Activated T-helper 9 cell treated with anti-CD3 and anti-CD28 coated beads, Interleukin-2, amount 50 U/mL, for 16 hours (primary cell): ENCODE measurements around the gene SPDYE18.
"Not testable (repeated sequence)": the region's sequence is repeated elsewhere in the genome, so short reads cannot be mapped to it uniquely, and the experiment has no call there.

Source experiments
- DNase-seq: peaks from one replicate; pipeline ENCODE4 v3.0.0-alpha.2; 2020; ENCODE audit warnings: low read depth

The SPDYE18 gene, protein sequence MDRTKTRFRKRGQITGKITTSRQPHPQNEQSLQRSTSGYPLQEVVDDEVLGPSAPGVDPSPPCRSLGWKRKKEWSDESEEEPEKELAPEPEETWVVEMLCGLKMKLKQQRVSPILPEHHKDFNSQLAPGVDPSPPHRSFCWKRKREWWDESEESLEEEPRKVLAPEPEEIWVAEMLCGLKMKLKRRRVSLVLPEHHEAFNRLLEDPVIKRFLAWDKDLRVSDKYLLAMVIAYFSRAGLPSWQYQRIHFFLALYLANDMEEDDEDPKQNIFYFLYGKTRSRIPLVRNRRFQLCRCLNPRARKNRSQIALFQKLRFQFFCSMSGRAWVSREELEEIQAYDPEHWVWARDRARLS

DNA sequence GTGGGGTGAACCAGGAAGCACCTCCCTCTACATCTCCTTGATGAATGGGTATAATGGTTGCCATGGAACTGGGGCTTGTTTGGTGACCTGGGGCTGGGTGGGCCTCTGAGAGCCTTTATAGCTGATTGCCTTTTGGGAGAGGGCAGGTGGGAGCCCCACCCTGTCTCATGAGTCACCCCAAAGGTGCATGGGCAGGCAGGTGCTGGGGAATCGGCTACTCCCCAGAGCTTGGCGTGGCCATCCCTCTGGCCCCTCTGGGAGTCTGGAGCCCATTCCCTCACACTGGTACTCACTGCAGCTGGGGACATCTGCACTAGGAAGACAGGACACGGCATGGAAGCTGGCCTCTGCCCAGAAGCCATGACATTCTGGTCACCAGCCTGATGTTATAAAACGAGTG lies at the start of gene SPDYE18:
Gene SPDYE18, minus strand, starts transcription at position 2 of the 400 bp plus-strand sequence. CDS start 2,046 bp downstream, outside the sequence.
- DNase-seq: not testable (repeated sequence)

DNA sequence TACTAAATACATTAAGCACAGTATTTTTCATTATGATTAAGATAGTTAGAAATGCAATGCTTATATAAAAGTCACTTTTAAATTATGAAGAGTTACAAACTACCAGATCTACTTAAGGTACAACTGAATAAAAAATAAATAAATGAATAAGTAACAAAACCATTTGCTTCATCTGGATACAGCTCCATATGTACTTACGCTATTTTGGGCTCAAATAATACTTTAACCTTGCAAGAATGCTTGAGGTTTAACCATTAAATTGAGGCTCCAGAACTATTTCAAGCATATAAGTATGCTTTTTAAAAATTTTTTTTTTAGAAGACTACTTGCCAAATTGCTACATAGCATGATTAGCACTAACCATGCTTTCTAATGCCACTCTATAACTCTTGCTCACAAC lies 46.0 kb upstream of the SPDYE18 start:
- not testable (repeated sequence) for DNase-seq

DNA sequence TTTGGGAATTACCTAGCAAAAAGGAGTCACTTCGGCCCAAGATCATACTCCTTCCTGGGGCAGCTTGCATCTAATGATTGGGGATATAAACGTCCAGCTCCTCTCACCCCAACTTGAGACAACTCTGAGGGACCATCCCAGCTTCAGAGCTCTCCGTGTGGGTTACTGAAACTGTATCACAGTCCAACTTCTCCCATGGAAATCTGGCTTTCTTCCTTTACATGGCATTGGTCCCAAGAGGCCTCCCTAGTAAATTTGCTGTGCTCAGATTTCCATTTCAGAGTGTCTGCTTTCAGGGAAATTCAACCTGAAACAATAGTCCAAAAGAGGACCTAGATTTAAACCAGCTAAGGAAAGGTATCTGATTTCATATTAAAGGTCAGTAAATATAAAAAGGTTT lies 45.3 kb upstream of the SPDYE18 start:
- DNase-seq: not testable (repeated sequence)

DNA sequence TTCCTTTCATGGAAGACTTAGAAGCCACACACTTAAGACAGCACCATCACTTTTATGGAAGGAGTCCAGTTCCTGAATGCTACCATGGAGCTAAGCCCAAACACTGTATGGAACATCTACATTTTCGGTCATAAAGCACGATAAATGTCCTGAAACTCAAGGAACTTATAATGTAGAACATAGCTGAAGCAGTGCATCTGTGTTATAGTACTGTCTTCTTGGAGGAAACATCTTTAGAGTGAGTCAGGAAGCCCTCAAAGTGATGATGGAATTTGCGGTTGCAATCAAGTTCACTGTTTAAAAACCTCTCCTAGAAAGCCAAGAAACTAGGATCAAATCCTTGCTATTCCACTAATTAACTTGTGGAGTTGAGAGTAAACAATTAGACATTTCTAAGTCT lies 43.5 kb upstream of the SPDYE18 start:
- DNase-seq: not testable (repeated sequence)

DNA sequence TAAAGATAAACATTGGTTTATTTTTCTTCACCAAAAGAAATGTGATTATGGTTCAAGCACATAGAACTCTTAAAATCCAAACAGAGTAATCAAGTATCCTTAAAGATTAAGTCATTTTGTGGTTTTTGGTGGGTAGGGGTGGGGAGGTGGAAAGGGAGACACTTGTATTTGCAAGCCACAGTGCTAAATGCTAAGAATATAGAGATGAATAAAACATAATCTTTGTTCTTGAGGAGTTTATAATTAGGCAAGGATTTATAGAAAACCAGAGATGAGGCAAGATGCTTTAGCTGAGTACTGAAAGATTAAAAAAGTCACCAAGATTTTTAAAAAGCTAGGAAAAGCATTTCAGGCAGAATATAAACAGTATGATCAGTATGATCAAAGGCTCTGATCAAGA lies 40.3 kb upstream of the SPDYE18 start:
- DNase-seq: not testable (repeated sequence)

DNA sequence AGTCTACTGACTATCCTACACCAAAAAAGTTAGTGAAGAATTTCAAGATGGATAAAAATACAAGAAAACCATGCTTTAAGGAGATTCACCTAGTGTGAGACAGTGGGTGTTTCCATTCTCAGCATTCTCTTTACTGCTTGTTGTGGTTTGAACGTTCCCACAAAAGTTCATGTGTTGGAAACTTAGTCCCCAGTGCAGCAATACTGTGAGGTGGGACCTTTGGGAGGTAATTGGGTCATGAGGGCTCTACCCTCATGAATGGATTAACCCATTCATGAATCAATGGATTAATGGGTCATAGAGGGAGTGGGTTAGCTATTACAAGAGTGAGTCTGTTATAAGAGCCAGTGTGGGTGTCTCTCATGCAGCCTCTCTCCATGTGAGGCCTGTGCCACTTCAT lies 38.8 kb upstream of the SPDYE18 start:
- DNase-seq: not testable (repeated sequence)

DNA sequence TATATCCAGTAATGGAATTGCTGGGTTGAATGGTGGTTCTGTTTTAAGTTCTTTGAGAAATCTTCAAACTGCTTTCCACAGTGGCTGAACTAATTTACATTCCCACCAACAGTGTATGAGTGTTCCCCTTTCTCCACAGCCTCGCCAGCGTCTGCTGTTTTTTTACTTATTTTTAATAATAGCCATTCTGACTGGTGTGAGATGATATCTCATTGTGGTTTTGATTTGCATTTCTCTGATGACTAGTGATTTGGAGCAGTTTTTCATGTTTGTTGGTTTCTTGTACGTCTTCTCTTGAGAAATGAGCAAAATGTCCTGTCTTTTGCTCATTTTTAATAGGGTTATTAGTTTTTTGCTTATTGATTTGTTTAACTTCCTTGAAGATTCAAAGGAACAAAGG lies 38.1 kb upstream of the SPDYE18 start:
- DNase-seq: not testable (repeated sequence)

DNA sequence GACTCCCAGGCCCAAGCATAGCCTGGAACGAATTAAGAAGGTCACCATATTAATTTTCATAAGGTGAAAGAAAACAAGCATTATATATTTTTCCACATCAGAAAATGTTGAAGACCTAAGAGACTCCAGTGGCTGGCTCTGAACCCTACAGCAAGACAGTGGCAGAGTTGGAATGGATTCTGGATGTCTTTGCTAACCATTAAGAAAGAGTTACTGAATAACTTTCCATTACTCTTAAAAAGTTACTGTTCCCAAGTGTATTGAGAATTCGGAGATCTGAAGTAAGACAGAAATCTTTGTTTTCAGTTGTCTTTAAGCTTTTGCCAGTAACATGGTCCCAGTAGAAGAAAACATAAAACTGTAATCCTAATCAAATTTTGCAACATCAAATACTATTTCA lies 29.9 kb upstream of the SPDYE18 start:
- DNase-seq: not testable (repeated sequence)

DNA sequence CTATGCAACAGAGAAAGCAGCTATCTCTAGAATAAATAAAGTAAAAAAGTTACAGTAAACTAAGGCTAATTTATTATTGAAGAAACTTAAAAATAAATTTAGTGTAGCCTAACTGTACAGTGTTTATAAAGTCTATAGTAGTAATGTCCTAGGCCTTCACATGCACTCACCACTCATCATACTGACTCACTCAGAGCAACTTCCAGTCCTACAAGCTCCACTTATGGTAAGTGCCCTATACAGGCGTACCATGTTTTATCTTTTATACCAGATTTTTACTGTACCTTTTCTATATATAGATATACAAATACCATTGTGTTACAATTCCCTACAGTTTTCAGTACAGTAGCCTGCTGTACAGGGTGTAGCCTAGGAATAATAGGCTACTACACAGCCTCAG lies 19.8 kb upstream of the SPDYE18 start:
- DNase-seq: not testable (repeated sequence)

DNA sequence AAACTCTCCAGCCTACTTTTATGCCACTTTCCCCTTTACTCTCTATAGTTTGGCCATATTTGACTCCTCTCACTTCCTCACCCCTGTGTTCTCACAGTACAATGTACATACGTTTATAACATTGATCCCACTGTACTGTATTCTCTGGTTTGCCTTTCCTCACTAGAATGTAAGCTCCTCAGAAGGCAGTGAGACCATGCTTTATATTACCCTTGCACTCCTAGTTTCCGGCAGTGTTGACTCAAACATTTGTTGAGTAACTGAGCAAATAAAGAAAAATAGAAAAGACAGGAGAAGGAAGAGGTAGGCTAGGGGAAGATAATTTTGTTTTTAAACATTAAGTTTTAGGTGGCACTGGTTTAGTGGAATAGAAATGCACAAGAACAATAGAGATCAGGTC lies 17.9 kb upstream of the SPDYE18 start:
- DNase-seq: not testable (repeated sequence)

DNA sequence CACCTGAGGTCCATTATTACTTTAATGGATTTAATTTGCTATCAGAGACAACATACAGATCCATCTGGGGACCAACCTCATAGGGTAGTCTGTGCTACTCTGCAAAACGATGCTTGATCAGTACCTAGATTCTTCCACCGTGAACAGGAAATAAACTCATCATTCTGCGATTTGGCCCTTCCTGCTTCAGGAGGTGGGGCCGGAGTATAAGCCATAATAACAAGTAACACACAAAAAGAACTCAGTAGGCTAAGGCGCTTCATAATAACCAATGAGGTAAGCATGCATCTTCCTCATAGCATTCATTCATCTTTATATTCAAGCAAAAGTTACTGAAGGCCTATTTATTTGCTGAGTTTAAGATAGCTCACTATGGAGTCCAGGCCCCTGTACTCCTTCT lies 17.3 kb upstream of the SPDYE18 start:
- DNase-seq: not testable (repeated sequence)

DNA sequence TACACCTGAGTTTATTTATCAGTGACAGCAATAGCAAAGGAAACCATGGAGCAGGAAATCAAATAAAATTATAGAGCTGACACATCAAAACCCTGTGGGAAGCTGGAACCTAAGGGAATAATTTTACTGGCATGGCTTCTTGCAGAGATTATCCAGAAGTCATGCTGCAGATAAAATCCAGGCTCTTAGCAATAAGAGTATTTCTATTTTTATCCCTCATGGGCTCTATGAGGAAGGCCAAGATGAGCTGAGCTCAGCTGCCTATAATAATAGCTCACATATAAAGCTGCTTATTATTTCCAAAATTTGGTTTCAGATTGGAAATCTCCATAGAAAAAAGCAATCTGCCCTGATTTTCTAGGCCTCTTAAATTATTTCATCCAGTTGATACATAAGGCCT lies 16.8 kb upstream of the SPDYE18 start:
- not testable (repeated sequence) for DNase-seq

DNA sequence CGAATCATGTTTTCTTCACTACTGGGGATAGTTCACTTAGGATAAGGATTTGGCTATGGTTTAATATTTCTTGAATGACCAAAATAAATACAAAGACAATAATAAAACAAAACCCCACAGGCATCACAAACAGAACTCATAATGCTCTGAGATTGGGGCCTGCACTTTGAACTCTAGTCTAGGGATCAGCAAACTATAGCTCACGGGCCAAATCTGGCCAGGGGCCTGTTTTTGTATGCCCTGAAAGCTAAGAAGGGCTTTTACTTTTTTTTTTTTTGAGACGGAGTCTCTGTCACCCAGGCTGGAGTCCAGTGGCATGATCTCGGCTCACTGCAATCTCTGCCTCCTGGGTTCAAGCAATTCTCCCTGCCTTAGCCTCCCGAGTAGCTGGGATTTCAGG lies 14.7 kb upstream of the SPDYE18 start:
- DNase-seq: not testable (repeated sequence)

DNA sequence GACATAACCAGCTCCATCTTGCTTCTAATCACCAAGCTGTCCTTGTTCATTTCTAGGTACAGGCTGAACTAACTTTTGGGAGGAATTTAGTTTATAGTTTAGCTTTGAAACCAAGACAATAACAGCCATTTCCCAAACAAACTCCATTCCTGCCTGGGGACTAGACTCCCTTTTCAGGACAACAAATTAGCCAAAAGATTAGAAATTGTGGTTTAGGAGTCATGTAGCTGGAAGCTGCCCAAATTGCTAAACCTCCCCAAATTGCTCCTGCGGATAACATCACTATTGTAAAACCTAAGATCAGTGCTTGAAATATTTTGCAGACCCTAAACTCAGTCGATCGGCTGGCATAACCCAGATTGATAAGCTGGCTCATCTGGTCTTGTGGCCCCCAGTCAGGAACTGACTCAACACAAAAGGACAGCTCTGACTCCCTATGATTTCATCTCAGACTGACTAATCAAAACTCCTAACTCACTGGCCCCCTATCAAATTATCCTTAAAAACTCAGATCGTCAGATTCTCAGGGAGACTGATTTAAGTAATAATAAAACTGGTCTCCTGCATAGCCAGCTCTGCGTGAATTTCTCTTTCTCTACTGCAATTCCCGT lies 12.5 kb upstream of the SPDYE18 start:
- not testable (repeated sequence) for DNase-seq

DNA sequence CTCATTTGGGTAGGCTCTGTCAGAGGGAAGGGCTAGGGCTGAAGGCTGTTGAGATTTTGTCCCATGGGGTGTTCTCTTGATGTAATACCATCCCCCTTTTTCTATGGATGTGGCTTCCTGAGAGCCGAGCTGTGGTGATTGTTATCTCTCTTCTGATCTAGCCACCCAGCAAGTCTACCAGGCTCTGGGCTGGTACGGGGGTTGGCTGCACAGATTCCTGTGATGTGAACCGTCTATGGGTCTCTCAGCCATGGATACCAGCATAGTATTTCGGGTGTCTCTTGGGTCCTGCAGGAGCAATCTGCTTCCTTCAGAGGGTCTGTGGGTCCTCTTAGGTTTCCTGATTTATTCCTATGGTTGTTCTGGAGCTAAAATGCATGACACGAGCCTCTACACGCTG lies 8.8 kb upstream of the SPDYE18 start:
- not testable (repeated sequence) for DNase-seq

DNA sequence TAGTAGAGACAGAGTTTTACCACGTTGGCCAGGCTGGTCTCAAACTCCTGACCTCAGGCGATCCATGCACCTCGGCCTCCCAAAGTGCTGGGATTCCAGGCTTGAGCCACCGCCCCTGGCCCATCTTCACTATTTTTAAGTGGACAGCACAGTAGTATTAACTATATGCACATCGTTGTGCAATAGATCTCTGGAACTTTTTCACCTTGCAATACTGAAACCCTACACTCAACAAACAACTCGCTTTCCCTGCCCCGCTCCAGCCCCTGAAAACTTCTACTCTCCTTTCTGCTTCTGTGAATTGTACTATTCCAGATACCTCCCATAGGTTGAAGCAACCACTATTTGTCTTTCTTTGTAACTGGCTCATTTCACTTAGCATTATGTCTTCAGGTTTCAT lies 3.5 kb upstream of the SPDYE18 start:
- DNase-seq: not testable (repeated sequence)

DNA sequence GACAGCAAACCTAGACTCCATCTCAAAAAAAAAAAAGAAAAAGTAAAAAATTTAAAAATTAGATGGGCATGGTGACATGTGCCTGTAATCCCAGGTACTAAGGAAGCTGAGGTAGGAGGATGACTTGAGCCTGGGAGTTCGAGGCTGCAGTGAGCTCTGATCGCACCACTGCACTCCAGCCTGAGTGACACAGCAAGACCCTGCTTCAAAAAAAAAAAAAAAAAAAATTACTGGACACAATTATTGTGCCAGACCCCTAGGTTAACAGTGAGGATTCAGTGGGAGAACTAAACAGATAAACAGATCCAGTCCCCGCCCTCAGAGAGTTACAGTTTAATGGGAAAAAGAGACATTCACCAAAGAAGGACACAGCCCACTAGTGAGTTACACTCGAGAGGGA lies 1.4 kb upstream of the SPDYE18 start:
- not testable (repeated sequence) for DNase-seq

DNA sequence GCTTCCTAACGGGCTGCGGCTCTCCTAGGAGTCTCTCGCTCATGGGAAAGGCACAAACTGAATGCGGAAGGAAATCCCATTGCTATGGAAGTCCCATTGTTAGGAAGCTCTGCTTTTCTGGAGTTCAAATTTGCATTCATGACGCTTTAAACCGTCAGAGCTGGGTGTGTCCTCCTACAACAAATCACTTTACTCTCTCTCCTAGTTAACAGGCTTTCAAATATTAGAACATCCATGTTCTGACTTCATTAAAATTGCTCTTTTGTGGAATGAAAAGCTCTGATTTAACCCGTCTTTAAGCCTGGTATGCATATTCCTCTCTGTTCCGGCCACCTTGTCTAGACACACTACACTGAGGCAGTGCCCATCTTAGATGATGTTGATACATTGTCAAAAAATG lies 30.1 kb downstream of the SPDYE18 start, which contains the start of gene SPDYE17:
Gene SPDYE17, minus strand, starts transcription at position 101 of the 400 bp plus-strand sequence. CDS start 1,791 bp downstream, outside the sequence.
- not testable (repeated sequence) for DNase-seq

DNA sequence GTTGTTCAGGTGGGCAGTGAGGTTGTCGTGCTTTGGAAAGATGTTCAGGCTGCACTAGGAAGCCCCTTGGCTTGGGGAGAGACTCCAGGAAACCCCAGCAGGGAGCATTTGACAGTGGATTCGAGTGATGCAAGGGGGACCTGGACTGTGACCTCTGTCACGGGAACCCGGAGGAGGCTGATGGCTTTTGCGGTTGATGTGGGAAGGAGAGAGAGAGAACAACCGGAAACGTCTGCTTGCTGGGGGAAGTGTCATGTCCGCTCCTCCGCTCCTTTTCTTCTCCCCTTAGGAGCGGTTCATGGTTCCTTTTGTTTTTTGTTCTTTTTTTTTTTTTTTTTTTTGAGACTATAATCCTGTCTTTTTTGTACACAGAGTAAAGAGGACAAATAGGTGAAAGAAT lies 36.0 kb downstream of the SPDYE18 start:
- DNase-seq: not testable (repeated sequence)

DNA sequence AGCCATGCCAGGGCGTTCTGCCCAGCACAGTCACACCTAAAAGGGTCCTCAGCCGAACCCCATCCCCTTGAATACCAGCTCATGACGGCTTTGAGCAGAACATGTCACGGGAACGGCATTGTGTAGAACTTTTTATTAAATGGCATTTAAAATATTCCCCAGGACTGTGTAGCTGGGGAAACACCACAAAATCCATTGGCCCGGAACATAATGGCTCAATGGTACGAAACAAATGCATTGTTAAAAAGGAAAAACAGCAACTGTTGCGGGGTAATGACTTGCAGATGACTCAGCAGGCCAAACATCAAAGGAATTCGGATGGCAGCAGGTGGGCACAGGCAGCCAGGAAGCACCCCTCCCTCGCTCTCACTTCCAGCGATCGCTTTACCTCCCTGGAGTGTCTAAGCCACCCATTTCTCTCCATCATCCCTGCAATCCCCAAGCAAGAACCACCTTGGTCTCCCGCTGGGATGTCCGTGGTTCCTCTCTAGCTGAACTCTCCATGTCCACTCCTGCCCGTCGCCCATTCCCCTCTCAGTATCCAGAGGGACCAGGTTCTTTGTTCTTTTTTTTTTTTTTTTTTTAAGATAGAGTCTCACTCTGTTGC lies 52.2 kb downstream of the SPDYE18 start:
- DNase-seq: not testable (repeated sequence)

DNA sequence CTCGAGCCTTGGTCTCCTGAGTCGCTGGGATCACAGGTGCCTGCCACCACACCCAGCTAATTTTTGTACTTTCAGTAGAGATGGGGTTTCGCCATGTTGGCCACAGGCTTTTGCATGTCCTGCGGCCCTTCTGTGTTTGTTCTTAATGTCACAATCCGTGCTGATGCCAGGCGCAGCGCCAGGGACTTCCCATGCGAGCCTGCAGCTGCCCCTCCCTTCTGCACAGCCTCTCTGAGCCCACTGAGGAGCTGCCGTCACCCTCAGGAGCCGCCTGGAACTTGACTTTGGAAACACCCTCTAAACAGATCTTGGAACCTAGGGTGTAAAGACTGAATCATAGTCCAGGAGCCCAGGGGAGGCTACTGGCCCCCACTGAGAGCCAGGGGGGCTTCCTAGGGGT lies 54.4 kb downstream of the SPDYE18 start:
- not testable (repeated sequence) for DNase-seq

DNA sequence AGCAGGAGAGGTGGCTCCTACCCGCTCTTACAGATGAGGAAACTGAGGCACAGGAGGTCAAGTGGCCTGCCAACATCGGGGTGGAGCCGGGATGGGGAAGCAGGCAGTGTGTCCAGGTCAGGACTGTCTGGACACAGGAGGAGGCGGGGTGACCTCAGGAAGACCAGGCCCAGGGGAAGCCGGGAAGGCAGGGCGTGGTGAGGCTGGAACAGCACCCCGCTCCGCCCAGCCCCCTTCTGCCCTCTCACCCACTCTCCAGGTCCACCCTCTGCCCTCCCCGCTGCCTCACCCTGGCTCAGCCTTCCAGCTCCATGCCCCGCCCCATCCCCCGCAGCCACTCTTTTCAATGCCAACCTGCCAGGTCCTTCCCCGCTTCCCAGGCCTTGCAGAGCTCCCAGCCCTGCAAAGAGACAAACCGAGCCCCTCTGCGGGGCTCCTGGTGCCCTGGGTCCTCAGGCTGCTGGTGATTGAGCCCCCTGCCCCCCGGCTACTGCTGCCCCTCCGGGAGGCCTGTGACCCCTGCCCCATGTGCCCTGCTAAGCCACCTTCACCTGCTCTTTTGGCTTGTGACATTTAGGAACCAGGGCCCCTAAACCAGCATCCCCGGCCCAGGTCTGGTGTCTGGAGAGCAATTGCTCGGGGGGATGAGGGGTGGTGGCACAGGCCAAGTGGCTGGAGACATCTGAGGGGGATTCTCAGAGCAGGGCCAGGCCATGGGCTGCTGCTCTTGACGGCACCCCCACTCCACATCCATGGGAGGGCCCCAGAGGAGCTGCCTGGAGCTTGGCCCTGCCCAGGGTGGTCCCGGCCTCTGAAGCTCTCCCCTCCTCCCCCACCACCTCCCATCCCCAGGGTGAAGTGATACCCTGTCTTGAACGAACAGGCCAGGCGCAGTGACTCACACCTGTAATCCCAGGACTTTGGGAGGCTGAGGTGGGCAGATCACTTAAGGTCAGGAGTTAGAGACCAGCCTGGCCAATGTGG lies 55.9 kb downstream of the SPDYE18 start:
- DNase-seq: not testable (repeated sequence)
